K562 (cell line): ENCODE measurements around the gene FAM43B. TPM values are rescaled to one million over a fixed set of nuclear protein-coding genes. Genes with fewer than 3 reads are reported as not detected.

Experiments
- ATF4 ChIP-seq: fragments of 450-650 bp; formaldehyde crosslinking; IDR thresholded peaks from 2 replicates; pipeline ENCODE4 v1.4.0; 2022; ENCODE audit warnings: mild to moderate bottlenecking, moderate library complexity
- CREB1 ChIP-seq, 2 experiments: sonication (generic) in 1 of 2; formaldehyde crosslinking in 1 of 2; IDR thresholded peaks; 2 replicates each; pipeline versions ENCODE4 v1.6.1 to v1.8.0; 2012 to 2022; ENCODE audit warnings: inconsistent platforms in 1 of 2, mild to moderate bottlenecking in 1 of 2, missing genetic modification reagents in 1 of 2, moderate library complexity in 1 of 2
- CTCF ChIP-seq, 3 experiments: IDR thresholded peaks in 2 of 3; conservative IDR thresholded peaks in 1 of 3; 2 replicates each; pipeline ENCODE4 v1.5.1; 2011 to 2012; ENCODE audit warnings: low read length in 3 of 3, mild to moderate bottlenecking in 3 of 3, control low read depth in 2 of 3, improper control_type of control experiment in 1 of 3, inconsistent platforms in 1 of 3, low read depth in 1 of 3, mixed read lengths in 1 of 3, moderate library complexity in 1 of 3; ENCODE audit not compliant: insufficient read depth in 2 of 3
- EGR1 ChIP-seq: fragments of 450-650 bp; conservative IDR thresholded peaks from 2 replicates; pipeline ENCODE4 v1.6.1; 2017; ENCODE audit warnings: mild to moderate bottlenecking
- ELK1 ChIP-seq: sonication (generic); formaldehyde crosslinking; IDR thresholded peaks from 2 replicates; pipeline ENCODE4 v1.8.1; 2022; ENCODE audit warnings: missing genetic modification reagents
- ELK3 ChIP-seq: fragments of 450-650 bp; formaldehyde crosslinking; IDR thresholded peaks from 2 replicates; pipeline ENCODE4 v1.4.0; 2020; ENCODE audit warnings: mild to moderate bottlenecking
- GTF2B ChIP-seq: IDR thresholded peaks from 2 replicates; pipeline ENCODE4 v1.6.1; 2011; ENCODE audit not compliant: insufficient read length; ENCODE audit errors: extremely low read depth
- HSF4 ChIP-seq: fragments of 250-450 bp; sonication (Bioruptor Pico); IDR thresholded peaks from 2 replicates; pipeline ENCODE4 v2.1.2; 2022; ENCODE audit warnings: mild to moderate bottlenecking, moderate library complexity, borderline replicate concordance
- RBM15 ChIP-seq: fragments of 200-400 bp; formaldehyde crosslinking; IDR thresholded peaks from 2 replicates; pipeline ENCODE4 v1.6.1; 2018; ENCODE audit warnings: mild to moderate bottlenecking, low read length, moderate library complexity; ENCODE audit not compliant: insufficient read depth
- SETDB1 ChIP-seq: IDR thresholded peaks from one replicate; pipeline ENCODE4 v1.6.1; 2012; ENCODE audit warnings: low read length, control low read depth, inconsistent platforms
- SUPT5H ChIP-seq: fragments of 450-650 bp; IDR thresholded peaks from 2 replicates; pipeline ENCODE4 v1.6.1; 2016
- THRA ChIP-seq: fragments of 450-650 bp; IDR thresholded peaks from 2 replicates; pipeline ENCODE4 v1.6.1; 2017; ENCODE audit warnings: mild to moderate bottlenecking, moderate library complexity
- ZBTB2 ChIP-seq: fragments of 450-650 bp; IDR thresholded peaks from 2 replicates; pipeline ENCODE4 v1.6.1; 2016; ENCODE audit warnings: antibody characterized with exemption
- ZFPM2 ChIP-seq: fragments of 250-450 bp; sonication (Bioruptor Pico); IDR thresholded peaks from 2 replicates; pipeline ENCODE4 v1.5.1; 2022; ENCODE audit warnings: mild to moderate bottlenecking
- ZNF165 ChIP-seq: fragments of 250-450 bp; sonication (Bioruptor Pico); IDR thresholded peaks from 2 replicates; pipeline ENCODE4 v1.4.0; 2020; ENCODE audit warnings: borderline replicate concordance
- ZNF174 ChIP-seq: fragments of 250-450 bp; sonication (Bioruptor Pico); IDR thresholded peaks from 2 replicates; pipeline ENCODE4 v1.4.0; 2020; ENCODE audit warnings: mild to moderate bottlenecking
- polyA plus RNA-seq, 8 experiments: library from polyadenylated mRNA; depleted of rRNA in 4 of 8; stranded (reverse) in 5 of 8; unstranded in 3 of 8; fragments of >200 nt; fragmentation: Nextera tagmentation in 2 of 8; fragmentation: Illumina TruSeq in 1 of 8; extraction: Ambion mirVana in 2 of 8; extraction: Trizol in 1 of 8; gene quantifications; 2 replicates each; pipeline versions ENCODE4 v1.2.1 to v1.2.3, GENCODE V29; 2011 to 2014; ENCODE audit warnings: inconsistent platforms in 1 of 8, missing spikeins in 1 of 8
- total RNA-seq, 7 experiments: library from RNA; depleted of rRNA in 6 of 7; stranded (reverse); fragments of >200 nt in 6 of 7; fragmentation: Illumina TruSeq in 2 of 7; extraction: Trizol in 2 of 7; gene quantifications; 2 replicates each; pipeline versions ENCODE4 v1.2.1 to v1.2.3, GENCODE V29; 2011 to 2021; ENCODE audit warnings: low replicate concordance in 1 of 7

FAM43B gene
- total and polyA plus RNA-seq, 9 of the 15 experiments (the other 6 are each of a cell fraction or from before 2014, with no cell fraction given), result not detected

- TF ChIP-seq ATF4 (CRISPR knock-in tag) (no peak), GTF2B (no peak), ZNF174 (no peak), THRA (no peak), SUPT5H (peak; percentile 85), ELK1 (0 out of 2 replicates have a peak, but pooled peaks have one; percentile 71), ZFPM2 (CRISPR knock-in tag) (no peak), RBM15 (no peak), ELK3 (CRISPR knock-in tag) (no peak), EGR1 (no peak), CTCF (IDR thresholded peaks at IDR 0.05 in 2 of 3, conservative IDR thresholded peaks at IDR 0.05 in 1 of 3; ENCODE audit: insufficient read depth in 2 of 3, low read depth in 1 of 3, low read length in 3 of 3) (no peak), CREB1 (IDR thresholded peaks at IDR 0.05) (peak; percentile 97), CREB1 (CRISPR knock-in tag; IDR thresholded peaks at IDR 0.05) (peak; percentile 97), HSF4 (no peak), ZBTB2 (no peak), ZNF165 (no peak), SETDB1 (no peak)
Observed at GRCh38 chr1:20507564-20508410, 44.6 kb upstream of the FAM43B start, which contains the start of gene MUL1 (continued).
